Loucy (cell line): Measurements from ENCODE around the gene KIRREL1.

Experiments
- CTCF ChIP-seq: fragments of 200-600 bp; sonication (generic); conservative IDR thresholded peaks from 2 replicates; pipeline ENCODE4 v1.5.1; 2014; ENCODE audit warnings: mild to moderate bottlenecking, antibody characterized with exemption, low read length
- EZH2phosphoT487 ChIP-seq: fragments of 200-600 bp; IDR thresholded peaks from 2 replicates; pipeline ENCODE4 v1.6.1; 2018; ENCODE audit warnings: antibody characterized with exemption, mild to moderate bottlenecking, moderate library complexity, borderline replicate concordance

GRCh38 chr1:158053276-158053675 lies 59.8 kb downstream of the KIRREL1 start:
- no peak for TF ChIP-seq CTCF
- no peak for TF ChIP-seq EZH2phosphoT487
